Endothelial cell (in vitro differentiated cells): Measurements from ENCODE around the gene NFATC2. TPM values are rescaled to one million over a fixed set of nuclear protein-coding genes. Genes with fewer than 3 reads are reported as not detected.

Experiments
- DNase-seq: peaks from one replicate; pipeline ENCODE4 v3.0.0; 2021; ENCODE audit warnings: low spot score
- H3K27ac Mint-ChIP-seq: one replicate; pipeline ENCODE4 v1.8.0; 2021; ENCODE audit warnings: mixed read lengths, inconsistent platforms; ENCODE audit not compliant: unreplicated experiment
- H3K27me3 Mint-ChIP-seq: one replicate; pipeline ENCODE4 v1.8.0; 2021; ENCODE audit warnings: mild to moderate bottlenecking, moderate library complexity, mixed read lengths, inconsistent platforms; ENCODE audit not compliant: unreplicated experiment
- H3K36me3 Mint-ChIP-seq: one replicate; pipeline ENCODE4 v1.8.0; 2021; ENCODE audit warnings: mild to moderate bottlenecking, low read depth, mixed read lengths, inconsistent platforms; ENCODE audit not compliant: unreplicated experiment
- H3K4me1 Mint-ChIP-seq: one replicate; pipeline ENCODE4 v1.8.0; 2021; ENCODE audit warnings: mild to moderate bottlenecking, mixed read lengths, inconsistent platforms; ENCODE audit not compliant: unreplicated experiment
- H3K4me3 Mint-ChIP-seq: one replicate; pipeline ENCODE4 v1.8.0; 2021; ENCODE audit warnings: mild to moderate bottlenecking, mixed read lengths, inconsistent platforms; ENCODE audit not compliant: unreplicated experiment
- H3K9me3 Mint-ChIP-seq: one replicate; pipeline ENCODE4 v1.8.0; 2021; ENCODE audit warnings: mixed read lengths, inconsistent platforms; ENCODE audit not compliant: unreplicated experiment
- CTCF ChIP-seq: fragments of 200-600 bp; sonication (generic); IDR thresholded peaks from one replicate; pipeline ENCODE4 v1.5.0; 2021; ENCODE audit warnings: antibody characterized with exemption; ENCODE audit not compliant: unreplicated experiment
- total RNA-seq: library from RNA; stranded (reverse); fragmentation: NEBNext Ultra II Directional; extraction: Animal tissue kit (Norgen Biotek cat#: 25700); gene quantifications from one replicate; pipeline ENCODE4 v1.2.1, GENCODE V29; 2021; ENCODE audit not compliant: unreplicated experiment

The NFATC2 gene
- total RNA-seq, 1 donor from 2014 or later = 3.5 TPM

- no peak for DNase-seq
- H3K36me3 Mint-ChIP-seq = no peaks in the 10 kb centered on the region
- peaks cover 4% of the 10 kb centered on the region for H3K27me3 Mint-ChIP-seq
- H3K4me3 Mint-ChIP-seq = no peak overlapping the region
- H3K9me3 Mint-ChIP-seq = peaks cover 4% of the 10 kb centered on the region
- H3K4me1 Mint-ChIP-seq = no peaks in the 10 kb centered on the region
- no peak overlapping the region for H3K27ac Mint-ChIP-seq
- no peak for TF ChIP-seq CTCF
These were observed 179.1 kb downstream of the NFATC2 start for GRCh38 chr20:51363378-51363777.

DNA sequence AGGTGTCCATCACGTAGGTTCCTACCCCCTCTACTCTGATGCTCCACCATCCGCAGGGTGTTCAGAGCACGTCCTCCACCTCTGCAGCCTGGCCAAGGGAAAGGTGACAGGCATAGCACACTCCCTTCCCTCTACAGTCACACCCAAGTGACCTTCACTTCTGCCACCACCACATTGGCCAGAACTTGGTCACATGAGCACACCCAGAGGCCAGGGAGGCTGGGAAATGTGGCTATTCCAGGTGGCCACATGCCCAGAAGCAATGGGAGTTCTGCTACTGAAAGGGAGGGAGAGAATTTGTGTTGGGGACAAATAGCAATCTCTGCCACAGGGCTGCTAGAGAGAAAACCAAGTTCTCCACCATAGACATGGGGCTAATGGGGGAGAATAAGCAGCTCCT, 180.3 kb downstream of the NFATC2 start:
- no peak overlapping the region for H3K4me3 Mint-ChIP-seq
- H3K27me3 Mint-ChIP-seq = peaks cover 4% of the 10 kb centered on the region
- peaks cover 4% of the 10 kb centered on the region for H3K9me3 Mint-ChIP-seq
- TF ChIP-seq CTCF = no peak
- H3K4me1 Mint-ChIP-seq = no peaks in the 10 kb centered on the region
- H3K27ac Mint-ChIP-seq = no peak overlapping the region
- no peak for DNase-seq
- no peaks in the 10 kb centered on the region for H3K36me3 Mint-ChIP-seq

- Mint-ChIP-seq H3K4me3 (no peak overlapping the region), H3K9me3 (peaks cover 4% of the 10 kb centered on the region), H3K36me3 (no peaks in the 10 kb centered on the region), H3K27me3 (peaks cover 4% of the 10 kb centered on the region), H3K27ac (no peak overlapping the region), H3K4me1 (no peaks in the 10 kb centered on the region)
- no peak for DNase-seq
- TF ChIP-seq CTCF = no peak
These were observed 181.3 kb downstream of the NFATC2 start for GRCh38 chr20:51361258-51361657.

- Mint-ChIP-seq H3K27ac (no peak overlapping the region), H3K9me3 (peaks cover 4% of the 10 kb centered on the region), H3K36me3 (no peaks in the 10 kb centered on the region), H3K4me1 (no peaks in the 10 kb centered on the region), H3K27me3 (peaks cover 4% of the 10 kb centered on the region), H3K4me3 (no peak overlapping the region)
- TF ChIP-seq CTCF = no peak
- no peak for DNase-seq
These were observed 181.9 kb downstream of the NFATC2 start for GRCh38 chr20:51360451-51361201.

DNA sequence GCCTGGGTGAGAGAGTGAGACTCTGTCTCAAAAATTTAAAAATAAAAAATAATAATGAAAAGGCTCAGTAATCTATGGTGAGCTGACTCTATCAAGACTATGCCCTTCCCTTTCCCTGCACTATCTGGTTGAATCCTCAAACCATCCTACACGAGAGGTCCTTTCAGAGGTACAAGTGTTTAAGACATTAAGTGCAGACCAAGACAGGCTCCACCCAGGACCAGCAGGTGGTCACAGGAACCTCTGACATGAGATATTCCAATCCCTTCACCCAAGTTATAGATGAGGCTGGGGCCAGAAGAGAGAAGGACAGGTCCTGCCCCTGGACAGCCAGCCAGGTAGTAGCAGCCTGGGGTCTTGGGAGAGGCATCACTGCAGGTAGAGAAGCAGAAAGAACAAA, 182.6 kb downstream of the NFATC2 start:
- DNase-seq = no peak
- Mint-ChIP-seq H3K27ac (no peak overlapping the region), H3K27me3 (peaks cover 4% of the 10 kb centered on the region)

More for the DNA sequence above, 182.6 kb downstream of the NFATC2 start:
- Mint-ChIP-seq H3K4me3 (no peak overlapping the region), H3K4me1 (no peaks in the 10 kb centered on the region), H3K9me3 (peaks cover 4% of the 10 kb centered on the region), H3K36me3 (no peaks in the 10 kb centered on the region)
- no peak for TF ChIP-seq CTCF
